ENCODE results near the gene PTPRN2. TPM values are rescaled to one million over a fixed set of nuclear protein-coding genes. Genes with fewer than 3 reads are reported as not detected.
A peak's percentile ranks its signal among the peaks of the same experiment; 100 is the strongest.

The PTPRN2 gene
- total and polyA plus RNA-seq, 2 of the 8 experiments (the other 6 are each of a cell fraction or from before 2014, with no cell fraction given), result 2.6 to 4.5 TPM

DNA sequence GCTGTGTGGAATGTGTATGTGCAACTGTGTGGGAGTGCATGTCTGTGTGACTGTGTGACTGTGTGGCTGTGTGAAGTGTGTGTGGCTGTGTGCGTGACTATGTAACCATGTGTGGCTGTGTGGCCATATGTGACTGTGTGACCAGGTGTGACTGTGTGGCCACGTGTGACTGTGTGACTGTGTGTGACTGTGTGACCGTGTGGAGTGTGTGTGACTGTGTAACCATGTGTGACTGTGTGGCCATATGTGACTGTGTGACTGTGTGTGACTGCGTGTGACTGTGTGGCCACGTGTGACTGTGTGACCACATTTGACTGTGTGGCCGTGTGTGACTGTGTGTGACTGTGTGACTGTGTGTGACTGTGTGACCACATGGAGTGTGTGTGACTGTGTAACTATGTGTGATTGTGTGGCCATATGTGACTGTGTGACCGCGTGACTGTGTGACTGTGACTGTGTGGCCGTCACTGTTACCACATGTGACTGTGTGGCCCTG lies 747.9 kb downstream of the PTPRN2 start:
- H3K36me3 ChIP-seq (ENCODE audit: control insufficient read depth in 2 of 4, insufficient read depth in 4 of 4, low read length in 3 of 4), result no peaks in the 10 kb centered on the region; a peak in 1 of 8 replicates
- peak overlapping the region; percentile 93 for H2BK20ac ChIP-seq (ENCODE audit: low read length)
- H2BK15ac ChIP-seq (ENCODE audit: low read length), result peak overlapping the region; percentile 99
- peaks cover 0 to 3% (median 0%) of the 10 kb centered on the region in 4 experiments; a peak in 1 of 7 replicates for H3K27me3 ChIP-seq (replicated peaks in 1 of 4; ENCODE audit: control insufficient read depth in 3 of 4, extremely low read depth in 1 of 4, insufficient read depth in 3 of 4, low read length in 3 of 4)
- H2AFZ ChIP-seq (ENCODE audit: low read length), result no peak overlapping the region
- peaks cover 0 to 2% of the 10 kb centered on the region in 2 experiments for H4K20me1 ChIP-seq (replicated peaks in 1 of 2; ENCODE audit: control insufficient read depth in 1 of 2, insufficient read depth in 2 of 2, low read length in 2 of 2)
- peak overlapping the region; percentile 97 for H2BK5ac ChIP-seq (ENCODE audit: low read depth, low read length)
- 90% methylated on average over 9 of the region's 9 CpGs; no CpG with 5 or more reads in 1 of the 2 experiments for WGBS, 2 experiments (ENCODE audit: extremely low coverage in 1 of 2, insufficient coverage in 1 of 2, insufficient read length in 1 of 2, insufficient replicate concordance in 2 of 2, low coverage in 1 of 2, low lambda C conversion rate in 2 of 2, missing lambda C conversion rate in 1 of 2)
- H3K9me3 ChIP-seq (ENCODE audit: insufficient read depth in 2 of 2, low read depth in 1 of 2, low read length in 1 of 2), result peaks cover 4 to 5% of the 10 kb centered on the region in 2 experiments; a peak in 2 of 4 replicates
- TF ChIP-seq BCL11A (IDR thresholded peaks at IDR 0.05; ENCODE audit: low read depth in 2 of 2, low read length in 2 of 2), result no peak
- no peak for TF ChIP-seq TAF1 (IDR thresholded peaks at IDR 0.05; ENCODE audit: low read depth, low read length)
- TF ChIP-seq RNF2 (IDR thresholded peaks at IDR 0.05; ENCODE audit: borderline replicate concordance, low read depth, low read length, missing control alignments, poor library complexity, severe bottlenecking), result no peak
- no peak for TF ChIP-seq RAD21 (IDR thresholded peaks at IDR 0.05 in 1 of 2, conservative IDR thresholded peaks at IDR 0.05 in 1 of 2; ENCODE audit: low read depth in 2 of 2, low read length in 2 of 2)
- H4K8ac ChIP-seq (ENCODE audit: extremely low read depth, insufficient read depth, low read length), result peak overlapping the region; percentile 81
- H2AK5ac ChIP-seq (ENCODE audit: low read depth, low read length), result peak overlapping the region; percentile 100
- H4K91ac ChIP-seq (replicated peaks; ENCODE audit: insufficient read length, low read length), result peak overlapping the region; percentile 100
- no peak for FAIRE-seq
- peaks cover 9 to 30% (median 19%) of the 10 kb centered on the region in 4 experiments for H3K4me1 ChIP-seq (replicated peaks in 1 of 4; ENCODE audit: control insufficient read depth in 3 of 4, insufficient read depth in 4 of 4, low read length in 3 of 4)
- no peak overlapping the region for H3K4me2 ChIP-seq (ENCODE audit: insufficient read depth in 1 of 2, low read depth in 2 of 2, low read length in 2 of 2)
- H3K18ac ChIP-seq (ENCODE audit: extremely low read depth, low read length), result peak overlapping the region; percentile 91
- H3K23ac ChIP-seq (ENCODE audit: insufficient read length), result no peak overlapping the region
- ChIA-PET CTCF (ENCODE audit: partially characterized antibody) (interaction anchor here (1.5 kb wide), 1 partner anchor 11 kb away, joined by 5 read pairs; no protein-coding TSS in a partner anchor), POLR2A (ENCODE audit: partially characterized antibody) (no interaction called here)
- peak overlapping the region; percentile 64 for H4K5ac ChIP-seq (ENCODE audit: insufficient read length, low read depth, low read length)
- peak overlapping the region; percentile 100 for H2BK12ac ChIP-seq (ENCODE audit: low read depth, low read length)
- no peaks in the 10 kb centered on the region for H3K79me2 ChIP-seq (ENCODE audit: control insufficient read depth in 1 of 2, insufficient read depth in 2 of 2, low read length in 2 of 2)
- 0 out of 2 replicates have a peak overlapping the region, but pooled peaks have one; percentile 38 for H3K27ac ChIP-seq (ENCODE audit: low read depth, low read length)
- H3K4ac ChIP-seq (replicated peaks; ENCODE audit: insufficient read length, low read depth, low read length), result peak overlapping the region; percentile 94
- 0 out of 7 replicates have a peak overlapping the region, but pooled peaks of 1 of the 4 experiments have one; percentile 31 for H3K9ac ChIP-seq (replicated peaks in 1 of 4; ENCODE audit: extremely low read depth in 1 of 4, low read depth in 3 of 4, low read length in 3 of 4)
- no peaks in the 10 kb centered on the region for H3K79me1 ChIP-seq (ENCODE audit: low read depth, low read length)
- peak overlapping the region; percentile 33 for H3K56ac ChIP-seq (replicated peaks; ENCODE audit: insufficient read length, low read depth, low read length)
- H3K14ac ChIP-seq (ENCODE audit: insufficient read length), result no peak overlapping the region
- H2BK120ac ChIP-seq (replicated peaks; ENCODE audit: low read depth, low read length), result peak overlapping the region; percentile 97
- no peak for DNase-seq (ENCODE audit: low read depth in 1 of 2, low spot score in 2 of 2)
- H3K4me3 ChIP-seq (ENCODE audit: extremely low read depth in 1 of 4, insufficient read depth in 2 of 4, low read depth in 3 of 4, low read length in 4 of 4), result no peak overlapping the region
- H3K23me2 ChIP-seq (ENCODE audit: low read depth, low read length), result peaks cover 13% of the 10 kb centered on the region

Measured in H1 (cell line).